ENCODE data around the gene INTS3.
"Not testable (repeated sequence)": the region's sequence is repeated elsewhere in the genome, so short reads cannot be mapped to it uniquely, and the experiment has no call there.

INTS3 gene

GRCh38 chr1:153778051-153778823, 50.4 kb downstream of the INTS3 start:
- DNase-seq (ENCODE audit: low spot score) = no peak

- DNase-seq (ENCODE audit: low spot score) = no peak
These were observed 51.1 kb downstream of the INTS3 start for GRCh38 chr1:153778824-153779519.

DNA sequence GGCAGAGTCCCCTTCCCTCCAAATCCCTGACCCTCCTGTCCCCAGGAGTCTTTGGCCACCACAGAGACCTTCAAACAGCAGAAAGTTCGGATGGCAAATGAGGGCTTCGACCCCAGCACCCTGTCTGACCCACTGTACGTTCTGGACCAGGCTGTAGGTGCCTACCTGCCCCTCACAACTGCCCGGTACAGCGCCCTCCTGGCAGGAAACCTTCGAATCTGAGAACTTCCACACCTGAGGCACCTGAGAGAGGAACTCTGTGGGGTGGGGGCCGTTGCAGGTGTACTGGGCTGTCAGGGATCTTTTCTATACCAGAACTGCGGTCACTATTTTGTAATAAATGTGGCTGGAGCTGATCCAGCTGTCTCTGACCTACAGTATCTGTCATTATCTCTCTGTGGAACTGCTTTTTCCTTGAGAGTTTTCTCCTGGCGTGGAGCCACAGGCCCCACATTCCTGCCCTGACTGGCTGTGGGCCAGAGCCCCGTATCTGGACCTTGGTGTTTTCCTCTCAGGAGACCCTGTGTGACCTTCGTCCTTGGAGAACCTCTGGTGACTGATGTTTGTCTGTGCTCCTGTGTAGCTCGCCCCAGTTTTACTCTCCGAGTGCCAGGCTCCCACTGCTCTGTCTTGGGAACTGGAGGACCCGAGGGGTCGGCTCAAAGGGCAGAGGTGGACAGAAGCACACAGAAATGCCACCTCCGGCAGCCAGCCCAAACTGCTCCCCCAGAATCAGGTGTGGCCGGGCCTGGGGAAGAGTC, 52.1 kb downstream of the INTS3 start:
- no peak for DNase-seq (ENCODE audit: low spot score)

DNA sequence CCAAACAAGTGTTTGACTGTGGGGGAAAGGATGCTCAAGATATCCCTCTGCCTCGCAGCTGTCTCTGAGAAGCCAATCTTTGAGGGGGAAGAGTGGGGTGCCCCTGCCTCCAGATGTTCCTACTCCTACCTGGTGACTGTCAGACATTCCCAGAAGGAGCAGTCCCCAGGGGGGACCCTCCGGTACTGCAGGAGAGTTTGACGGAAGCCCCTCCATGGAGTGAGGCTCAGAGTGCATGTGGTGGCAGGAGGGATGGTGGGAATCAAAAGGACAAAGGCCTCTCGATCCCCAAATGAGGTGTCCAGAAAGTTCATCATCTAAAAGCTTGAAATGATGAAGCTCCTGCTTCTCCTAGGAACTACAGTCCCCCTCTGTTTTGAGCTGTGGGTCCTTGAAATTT, 52.7 kb downstream of the INTS3 start:
- DNase-seq (ENCODE audit: low spot score) = no peak

- not testable (repeated sequence) for DNase-seq (ENCODE audit: low spot score)
These were observed 54.8 kb downstream of the INTS3 start for GRCh38 chr1:153782648-153783047.

GRCh38 chr1:153783233-153784190, 55.7 kb downstream of the INTS3 start:
- DNase-seq (ENCODE audit: low spot score) = peak; percentile 92

GRCh38 chr1:153786038-153786790, 58.4 kb downstream of the INTS3 start:
- no peak for DNase-seq (ENCODE audit: low spot score)

GRCh38 chr1:153789478-153790034, 61.7 kb downstream of the INTS3 start:
- no peak for DNase-seq (ENCODE audit: low spot score)

- no peak for DNase-seq (ENCODE audit: low spot score)
These were observed 62.6 kb downstream of the INTS3 start for GRCh38 chr1:153790313-153790965.

GRCh38 chr1:153790966-153791647, 63.3 kb downstream of the INTS3 start:
- peak; percentile 68 for DNase-seq (ENCODE audit: low spot score)

GRCh38 chr1:153791648-153792253, 63.9 kb downstream of the INTS3 start:
- no peak for DNase-seq (ENCODE audit: low spot score)

GRCh38 chr1:153792631-153793041, 64.8 kb downstream of the INTS3 start:
- DNase-seq (ENCODE audit: low spot score) = no peak

DNA sequence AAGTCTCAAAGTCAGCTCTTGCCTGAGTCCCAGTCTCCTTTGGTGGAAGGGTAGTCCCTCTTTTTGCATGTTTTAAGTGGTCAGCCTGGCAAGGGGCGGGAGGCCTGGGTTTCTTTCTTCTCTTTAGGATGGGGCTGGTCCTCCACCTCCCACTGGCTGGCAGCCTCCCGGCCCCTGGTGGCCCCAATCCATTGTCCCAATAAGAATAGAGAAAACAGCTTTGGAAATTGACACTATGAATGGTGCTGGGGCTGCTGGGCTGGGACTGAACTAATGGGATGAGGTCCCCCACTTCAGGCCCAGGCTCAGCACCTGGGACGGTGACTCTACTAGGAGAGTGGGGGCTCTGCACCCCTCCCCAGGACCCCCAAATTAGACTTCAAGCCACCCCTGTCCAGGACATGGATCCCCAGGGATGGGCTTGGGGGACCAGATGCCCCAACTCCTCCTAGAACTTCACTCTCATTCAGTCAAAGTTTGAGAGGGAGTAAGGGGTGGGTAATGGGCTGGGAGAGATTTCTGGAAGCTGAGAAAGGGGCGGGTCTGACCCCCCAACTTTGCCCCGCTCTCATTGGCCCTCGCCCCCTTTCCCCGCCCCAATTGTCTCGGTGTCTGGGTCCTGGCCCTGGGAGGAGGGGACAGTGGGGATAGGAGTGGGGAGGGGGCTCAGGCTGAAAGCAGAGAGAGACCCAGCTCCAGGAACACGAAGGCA, 65.6 kb downstream of the INTS3 start:
- DNase-seq (ENCODE audit: low spot score) = no peak

GRCh38 chr1:153793973-153794615, 66.2 kb downstream of the INTS3 start:
- no peak for DNase-seq (ENCODE audit: low spot score)

DNA sequence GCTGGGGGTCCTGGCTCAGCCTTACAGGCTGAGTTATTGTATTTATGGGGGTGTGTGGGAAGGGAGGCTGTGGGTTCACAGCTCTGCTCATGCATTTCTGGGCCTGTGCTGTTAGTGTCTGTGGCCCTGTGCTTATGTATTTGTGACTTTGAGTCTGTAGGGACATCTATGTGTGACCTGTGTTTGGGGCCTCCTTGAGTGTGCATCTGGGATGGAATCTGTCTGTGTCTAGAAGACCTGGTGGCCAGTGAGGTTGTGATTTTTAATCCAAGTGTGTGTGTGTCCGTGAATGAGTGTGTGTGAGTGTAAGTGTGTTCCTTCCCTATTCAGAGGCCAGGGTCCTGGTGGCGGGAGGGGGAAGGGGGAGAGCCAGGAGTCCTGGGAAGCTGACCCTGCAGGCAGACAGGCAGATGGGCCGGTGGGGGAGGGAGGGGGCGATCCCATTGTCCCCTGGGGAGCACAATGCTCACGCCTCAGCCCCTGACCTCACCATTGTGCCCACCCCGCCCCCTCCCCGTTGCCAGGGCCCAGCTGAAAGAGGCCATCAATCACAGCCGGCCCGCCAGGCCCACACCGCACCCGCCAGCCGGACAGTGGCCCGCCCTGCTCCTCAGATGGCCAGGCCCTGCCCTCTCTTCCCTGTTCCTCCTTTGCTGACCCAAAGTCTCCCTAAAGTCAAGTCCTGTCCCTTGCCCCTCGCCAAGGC, 66.9 kb downstream of the INTS3 start:
- DNase-seq (ENCODE audit: low spot score) = no peak

- no peak for DNase-seq (ENCODE audit: low spot score)
These were observed 67.5 kb downstream of the INTS3 start for GRCh38 chr1:153795330-153795837.

Data from activated CD4-positive, alpha-beta T cell treated with anti-CD3 and anti-CD28 coated beads, Interleukin-2, Interleukin-4, amounts not matched to agents 100 ng/mL and 50 ng/mL, durations not matched to agents 16 hours and 8 hours (primary cell).